ENCODE data around the gene GAB2.

- TF ChIP-seq POLR2A (IDR thresholded peaks at IDR 0.05) (no peak), CTCF (IDR thresholded peaks at IDR 0.05) (no peak)
Observed at GRCh38 chr11:78299000-78299710, 118.5 kb downstream of the GAB2 start.

Data from stomach (tissue), 4 donors.